ENCODE measurements around the gene KLRD1.
"Not testable (repeated sequence)": the region's sequence is repeated elsewhere in the genome, so short reads cannot be mapped to it uniquely, and the experiment has no call there.

Gene KLRD1, protein sequence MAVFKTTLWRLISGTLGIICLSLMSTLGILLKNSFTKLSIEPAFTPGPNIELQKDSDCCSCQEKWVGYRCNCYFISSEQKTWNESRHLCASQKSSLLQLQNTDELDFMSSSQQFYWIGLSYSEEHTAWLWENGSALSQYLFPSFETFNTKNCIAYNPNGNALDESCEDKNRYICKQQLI

GRCh38 chr12:10307630-10308029 lies at the start of gene KLRD1:
TSS of gene KLRD1 (plus strand) at chr12:10307870. CDS start at chr12:10308078, 208 bp downstream.
- DNase-seq (ENCODE audit: low read depth in 2 of 2) = no peak

DNA sequence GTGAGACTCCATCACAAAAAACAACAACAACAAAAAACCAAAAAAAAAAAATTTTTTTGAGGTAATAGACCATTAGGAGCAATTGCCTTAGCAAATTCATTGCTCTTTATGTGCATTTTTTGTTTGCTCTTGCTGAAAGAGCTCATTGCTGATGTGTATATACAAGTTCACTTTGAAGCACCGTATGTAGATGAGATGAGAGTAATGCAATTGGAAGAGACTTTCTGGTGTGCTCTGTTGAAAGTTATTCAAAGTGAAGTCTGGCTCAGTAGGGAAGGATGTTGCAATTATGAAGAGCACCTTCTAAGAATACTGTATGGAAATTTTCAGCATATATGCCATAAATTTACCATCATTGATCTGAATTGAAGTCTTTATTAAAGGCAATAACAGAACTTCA lies 46.7 kb upstream of the KLRD1 start:
- no peak for DNase-seq (ENCODE audit: low read depth in 2 of 2)

DNA sequence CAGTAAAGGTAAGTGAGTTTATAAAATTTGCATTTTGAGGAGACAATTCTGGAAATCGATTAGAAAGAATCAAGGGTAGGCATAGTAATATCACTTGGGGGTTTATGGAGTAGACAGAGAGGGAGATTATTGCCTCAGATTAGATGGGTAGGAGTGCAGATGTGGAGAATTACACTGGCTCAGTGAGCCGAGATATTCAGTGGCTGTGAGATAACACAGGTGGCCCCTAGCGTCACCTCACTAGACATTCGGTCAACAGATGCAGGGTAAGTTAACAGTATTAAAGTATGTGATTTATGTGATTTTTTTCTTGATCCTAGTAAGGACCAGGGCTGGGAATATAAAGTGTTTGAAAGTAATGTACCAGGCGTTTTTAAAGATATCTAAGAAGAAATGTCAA lies 39.6 kb upstream of the KLRD1 start:
- no peak for DNase-seq (ENCODE audit: low read depth in 2 of 2)

- DNase-seq (ENCODE audit: low read depth in 2 of 2) = no peak
Measured at GRCh38 chr12:10272467-10272866, 35.2 kb upstream of the KLRD1 start.

DNA sequence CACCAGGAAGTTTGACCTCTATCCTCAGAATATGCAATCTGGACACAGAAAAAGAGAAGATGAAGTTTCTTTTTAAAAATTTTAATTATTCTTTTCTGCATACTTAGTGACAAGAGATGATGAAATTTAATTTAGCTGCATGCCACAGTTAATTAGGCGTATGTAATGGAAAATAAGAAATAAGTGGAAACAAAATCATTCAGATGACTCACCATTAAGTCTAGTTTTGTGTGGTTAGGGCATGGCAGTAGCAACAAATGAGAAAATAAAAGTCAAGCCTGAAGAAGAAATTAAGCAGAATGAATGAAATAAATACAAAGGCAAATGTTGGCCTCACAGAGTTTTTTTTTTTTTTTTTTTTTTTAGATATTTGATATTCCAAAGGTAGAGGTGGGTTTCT lies 30.9 kb upstream of the KLRD1 start:
- DNase-seq (ENCODE audit: low read depth in 2 of 2) = no peak

GRCh38 chr12:10278104-10278503 lies 29.6 kb upstream of the KLRD1 start:
- no peak for DNase-seq (ENCODE audit: low read depth in 2 of 2)

- no peak for DNase-seq (ENCODE audit: low read depth in 2 of 2)
Measured at GRCh38 chr12:10279937-10280336, 27.7 kb upstream of the KLRD1 start.

GRCh38 chr12:10283027-10283426 lies 24.6 kb upstream of the KLRD1 start:
- DNase-seq (ENCODE audit: low read depth in 2 of 2) = no peak

DNA sequence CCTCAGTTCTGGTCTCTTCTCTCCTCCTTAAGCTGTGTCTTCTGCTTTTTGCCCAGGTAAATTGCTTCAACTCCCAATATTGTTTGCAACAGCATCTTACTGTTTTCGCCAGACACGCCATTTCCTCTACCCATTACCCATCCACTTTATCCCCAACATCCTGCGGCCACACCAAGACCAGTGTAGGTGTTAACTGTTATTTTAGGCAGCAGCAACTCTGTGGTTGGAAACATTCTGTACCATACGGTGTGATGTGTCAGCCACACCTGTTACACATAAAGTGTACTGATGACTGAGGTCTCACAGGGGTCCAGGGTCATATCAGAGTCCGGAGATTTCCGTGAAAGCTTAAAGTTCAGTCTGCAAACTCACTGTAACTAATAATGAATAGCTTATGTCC lies 21.8 kb upstream of the KLRD1 start:
- no peak for DNase-seq (ENCODE audit: low read depth in 2 of 2)

DNA sequence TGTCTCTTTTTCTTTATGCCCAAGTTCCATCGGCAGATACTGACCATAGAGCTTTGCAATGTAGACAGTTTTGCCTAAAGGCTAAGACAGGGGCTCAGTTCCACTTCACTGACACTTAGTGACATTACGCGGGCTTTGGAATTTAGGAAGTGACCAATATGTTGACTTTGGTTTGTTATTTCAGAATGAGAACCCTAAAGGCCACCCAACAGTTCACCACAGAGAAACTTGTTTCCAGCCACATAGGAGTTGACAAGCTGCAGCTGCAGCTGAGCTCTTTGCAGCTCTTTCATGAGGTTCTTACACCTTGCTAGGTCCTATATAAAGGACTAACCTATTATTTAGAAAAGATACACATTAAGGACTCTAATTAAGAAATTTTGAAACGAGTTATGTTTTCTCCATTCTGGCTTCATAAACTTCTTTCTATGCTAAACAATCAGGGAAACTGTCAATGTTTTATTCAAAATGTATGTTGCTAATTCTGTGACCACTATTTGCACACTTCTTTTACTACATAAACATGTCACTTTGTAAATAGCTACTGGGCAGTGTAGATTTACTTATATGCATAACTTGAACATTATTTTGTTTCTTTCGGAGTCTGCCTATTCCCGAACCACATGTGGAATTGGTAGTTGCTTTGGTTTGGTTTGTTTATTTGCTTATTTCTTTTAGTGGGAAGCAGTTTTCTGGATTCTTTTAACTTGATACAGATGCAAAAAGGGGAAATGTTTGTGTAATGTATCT lies 18.5 kb upstream of the KLRD1 start:
- no peak for DNase-seq (ENCODE audit: low read depth in 2 of 2)

DNA sequence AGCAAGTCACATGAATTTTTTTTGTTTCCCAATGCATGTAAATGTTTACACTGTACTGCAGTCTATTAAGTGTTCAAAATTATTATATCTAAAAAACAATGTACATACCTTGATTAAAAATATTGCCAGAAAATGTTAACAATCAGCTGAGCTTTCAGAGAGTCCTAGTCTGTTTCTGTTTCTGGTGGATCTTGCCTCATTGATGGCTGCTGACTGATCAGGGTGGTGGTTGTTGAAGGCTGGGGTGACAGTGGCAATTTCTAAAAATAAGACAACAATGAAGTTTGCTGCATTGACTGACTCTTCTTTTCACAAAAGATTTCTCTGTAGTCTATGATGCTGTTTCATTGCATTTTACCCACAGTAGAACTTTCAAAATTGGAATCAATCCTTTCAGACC lies 16.6 kb upstream of the KLRD1 start:
- no peak for DNase-seq (ENCODE audit: low read depth in 2 of 2)

- DNase-seq (ENCODE audit: low read depth in 2 of 2) = no peak
Measured at GRCh38 chr12:10293151-10293550, 14.5 kb upstream of the KLRD1 start.

DNA sequence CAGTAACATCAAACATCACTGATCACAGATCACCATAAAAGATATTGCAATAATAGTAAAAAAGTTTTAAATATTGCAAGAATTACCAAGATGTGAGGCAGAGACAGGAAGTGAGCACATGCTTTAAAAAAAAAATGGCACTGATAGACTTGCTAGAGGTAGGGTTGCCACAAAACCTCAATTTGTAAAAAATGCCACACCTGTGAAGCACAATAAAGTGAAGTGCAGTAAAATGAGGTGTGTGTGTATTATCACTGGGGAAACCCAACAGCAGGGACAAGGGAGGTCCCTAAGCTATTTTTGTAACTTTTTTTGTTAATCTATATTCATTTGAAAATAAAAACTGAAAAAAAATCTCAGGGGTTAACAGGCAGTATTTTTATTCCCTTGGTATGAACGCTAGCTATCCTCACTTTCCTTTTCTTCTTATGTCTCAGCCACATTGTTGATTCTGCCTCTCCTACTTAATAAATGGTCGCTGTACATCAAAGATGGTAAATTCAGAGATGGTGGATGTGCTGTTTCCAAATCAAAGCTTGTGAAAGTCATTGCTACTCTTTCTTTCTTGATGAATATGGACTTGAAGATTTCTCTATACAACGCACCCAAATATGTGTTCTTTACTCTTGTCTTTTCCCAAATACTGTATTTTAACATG lies 14.0 kb upstream of the KLRD1 start:
- DNase-seq (ENCODE audit: low read depth in 2 of 2) = no peak

GRCh38 chr12:10301103-10301502 lies 6.6 kb upstream of the KLRD1 start:
- DNase-seq (ENCODE audit: low read depth in 2 of 2) = peak; percentile 14 to 26

- DNase-seq (ENCODE audit: low read depth in 2 of 2) = peak; percentile 22
Measured at GRCh38 chr12:10304161-10304574, 3.5 kb upstream of the KLRD1 start.

DNA sequence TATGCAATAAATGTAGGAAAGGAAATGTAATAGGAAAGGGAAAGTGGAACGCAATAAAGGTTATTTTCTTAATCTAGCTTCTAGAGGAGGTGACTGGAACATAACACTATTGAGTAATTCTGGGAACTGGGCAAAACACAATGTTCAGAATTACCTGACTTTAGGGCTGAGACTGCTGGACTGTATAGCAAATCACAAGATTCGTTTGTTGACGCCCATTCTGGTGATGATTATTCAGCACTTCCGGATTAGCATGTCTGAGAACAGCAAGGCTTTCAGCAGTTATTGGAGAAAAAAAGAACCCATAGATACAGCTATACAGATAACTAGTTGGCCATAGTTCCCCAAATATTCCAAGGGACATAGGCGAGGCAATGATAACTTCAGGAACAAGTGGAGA lies 2.3 kb upstream of the KLRD1 start:
- no peak for DNase-seq (ENCODE audit: low read depth in 2 of 2)

DNA sequence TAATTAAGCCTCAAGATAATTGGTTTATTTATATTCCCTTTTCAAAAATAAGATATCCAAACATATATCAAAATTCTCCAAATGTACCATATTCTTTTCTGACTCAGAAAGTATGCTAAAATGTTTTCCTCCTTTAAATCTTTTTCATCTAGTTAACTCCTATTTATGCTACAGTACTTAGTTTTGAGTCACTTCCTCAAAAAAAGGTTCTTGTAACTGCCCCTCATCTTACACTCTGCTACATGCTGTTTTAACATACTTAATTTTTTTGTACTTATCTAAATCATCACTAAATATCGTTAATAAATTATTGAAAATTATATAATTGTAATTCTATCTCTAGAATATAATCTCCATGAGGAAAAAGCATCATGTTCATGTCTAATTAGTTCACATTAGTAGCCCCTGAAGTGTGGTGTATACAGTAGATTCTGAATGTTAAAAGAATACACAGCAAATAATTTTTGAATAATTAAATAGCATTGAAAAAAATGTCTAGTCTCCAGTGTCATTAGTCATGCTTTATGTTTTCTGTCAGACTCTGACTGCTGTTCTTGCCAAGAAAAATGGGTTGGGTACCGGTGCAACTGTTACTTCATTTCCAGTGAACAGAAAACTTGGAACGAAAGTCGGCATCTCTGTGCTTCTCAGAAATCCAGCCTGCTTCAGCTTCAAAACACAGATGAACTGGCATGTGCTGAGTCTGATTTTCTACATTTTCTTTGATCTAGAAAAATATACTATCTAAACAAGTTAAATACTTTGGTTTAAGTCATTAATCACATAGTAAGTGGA lies 3.5 kb downstream of the KLRD1 start:
- DNase-seq (ENCODE audit: low read depth in 2 of 2) = no peak

DNA sequence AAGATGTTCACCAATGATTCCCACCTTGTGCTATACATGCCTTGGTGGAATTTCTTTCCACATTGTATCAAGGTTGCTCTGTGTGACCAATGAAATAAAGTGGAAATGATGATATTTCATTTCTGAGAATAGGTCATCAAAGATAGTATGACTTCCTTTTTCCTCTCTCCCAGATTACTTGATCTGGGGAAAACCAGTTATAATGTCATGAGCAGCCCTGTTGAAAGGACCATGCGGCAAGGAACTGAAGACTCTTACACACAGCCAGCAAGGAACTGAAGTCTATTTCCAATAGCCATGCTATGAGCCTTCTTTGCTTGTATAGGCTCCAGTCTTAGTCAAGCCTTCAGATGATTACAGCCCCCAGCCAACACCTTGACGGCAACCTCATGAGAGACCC lies 11.7 kb downstream of the KLRD1 start:
- DNase-seq (ENCODE audit: low read depth in 2 of 2) = no peak

DNA sequence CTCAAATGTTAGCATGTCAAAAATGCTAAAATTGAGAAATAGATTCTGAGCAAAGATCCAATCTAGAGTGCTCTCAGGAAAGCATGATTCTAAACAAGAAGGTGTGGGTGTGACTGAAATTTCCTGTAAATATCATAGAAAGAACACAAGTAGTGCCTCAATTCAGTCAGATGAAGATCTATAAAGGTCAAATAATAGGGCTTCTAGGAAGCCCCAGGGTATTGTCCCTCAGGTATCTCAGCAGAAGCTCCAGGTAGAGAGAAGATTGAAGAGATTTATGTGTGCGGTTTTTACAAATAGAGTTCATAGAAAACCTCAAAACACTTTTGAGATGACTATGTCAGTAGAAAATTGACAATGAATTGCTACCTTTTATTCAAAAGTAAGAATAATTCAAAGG lies 13.0 kb downstream of the KLRD1 start:
- DNase-seq (ENCODE audit: low read depth in 2 of 2) = no peak

DNA sequence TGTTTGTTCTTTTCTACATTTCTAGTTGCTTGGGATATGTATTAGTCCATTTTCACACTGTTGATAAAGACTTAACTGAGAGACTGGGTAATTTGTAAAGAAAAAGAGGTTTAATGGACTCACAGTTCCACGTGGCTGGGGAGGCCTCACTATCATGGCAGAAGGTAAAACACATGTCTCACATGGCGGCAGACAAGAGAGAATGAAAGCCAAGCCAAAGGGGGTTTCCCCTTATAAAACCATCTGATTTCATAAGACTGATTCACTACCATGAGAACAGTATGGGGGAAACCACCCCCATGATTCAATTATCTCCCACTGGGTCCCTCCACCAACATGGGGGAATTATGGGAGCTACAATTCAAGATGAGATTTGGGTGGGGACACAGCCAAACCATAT lies 21.0 kb downstream of the KLRD1 start:
- not testable (repeated sequence) for DNase-seq (ENCODE audit: low read depth in 2 of 2)

DNA sequence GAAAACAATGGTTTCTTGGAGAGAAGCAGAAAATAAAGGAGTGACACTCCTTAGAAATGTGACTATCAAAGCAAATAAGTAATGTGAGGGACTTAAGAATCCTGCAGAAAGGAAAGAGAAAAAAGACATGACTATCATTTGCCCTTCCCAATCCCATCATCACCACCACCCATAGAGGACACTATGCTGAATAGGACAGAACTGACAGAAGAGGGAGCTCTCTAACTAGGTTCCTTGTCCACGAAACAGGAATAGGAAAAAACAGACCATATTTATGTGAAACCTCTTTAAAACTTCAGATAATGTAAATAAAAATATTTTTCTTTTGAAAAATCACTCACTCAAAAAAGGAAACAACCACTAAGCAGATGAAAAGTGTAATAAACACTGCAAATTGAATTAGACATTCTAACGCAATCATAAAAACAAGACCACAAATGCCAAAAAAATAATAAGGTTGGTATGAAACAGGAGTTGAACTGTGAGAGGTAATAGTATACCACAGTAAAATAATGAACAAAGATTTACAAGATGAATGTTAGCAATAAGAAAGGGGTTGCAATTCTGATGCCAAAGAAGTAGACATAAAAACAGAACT lies 24.1 kb downstream of the KLRD1 start:
- no peak for DNase-seq (ENCODE audit: low read depth in 2 of 2)

DNA sequence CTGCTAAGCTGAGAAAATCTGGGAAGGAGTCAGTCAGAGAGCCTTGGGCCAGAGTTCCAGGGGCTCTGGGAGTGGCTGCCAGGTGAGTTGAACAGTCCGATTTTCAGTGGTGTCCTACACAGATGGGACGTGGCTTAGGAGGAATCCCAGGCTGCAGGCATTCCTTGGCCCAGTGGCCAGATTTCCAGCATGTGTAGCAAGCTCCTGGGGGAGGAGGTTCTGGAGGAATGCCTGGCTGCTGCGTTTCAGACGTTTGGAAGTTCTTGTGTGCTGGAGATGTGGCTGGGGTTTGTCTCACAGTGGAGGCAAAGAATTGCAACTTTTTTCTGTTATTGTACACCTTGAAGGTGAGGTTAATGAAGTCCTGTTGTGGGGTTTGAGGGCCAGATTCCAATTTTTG lies 28.5 kb downstream of the KLRD1 start:
- DNase-seq (ENCODE audit: low read depth in 2 of 2) = not testable (repeated sequence)

Measured in stimulated activated CD4-positive, alpha-beta T cell treated with anti-CD3 and anti-CD28 coated beads, Interleukin-15, amount 100 ng/mL, for 48 hours (primary cell).